Heart left ventricle (tissue), 16 donors: ENCODE results near the gene COBL. TPM values are rescaled to one million over a fixed set of nuclear protein-coding genes. Genes with fewer than 3 reads are reported as not detected.

Experiments
- ATAC-seq, 4 donors: fragments of 200-7000 bp; cut with Tn5 transposase; one replicate each; pipeline ENCODE4 v1.9.1; 2020 to 2022; ENCODE audit warnings: moderate library complexity in 4 of 4, mild to moderate bottlenecking in 3 of 4, moderate number of reproducible peaks in 1 of 4
- DNase-seq, 5 donors: peaks; one replicate each; pipeline ENCODE4 v3.0.0-alpha.2; 2020
- H3K27ac ChIP-seq, 12 donors: fragments of 200-600 bp; sonication (generic) in 4 of 12; one replicate each; pipeline versions ENCODE4 v1.5.0 to v1.8.0; 2016 to 2022; ENCODE audit warnings: mild to moderate bottlenecking in 2 of 12
- H3K27me3 ChIP-seq, 9 donors: fragments of 200-600 bp; sonication (generic) in 2 of 9; one replicate each; pipeline versions ENCODE4 v1.5.1 to v1.8.0; 2016 to 2022; ENCODE audit warnings: mild to moderate bottlenecking in 3 of 9
- H3K36me3 ChIP-seq, 9 donors: fragments of 200-600 bp; sonication (generic) in 2 of 9; one replicate each; pipeline versions ENCODE4 v1.5.0 to v1.8.0; 2018 to 2022; ENCODE audit warnings: mild to moderate bottlenecking in 2 of 9
- H3K4me1 ChIP-seq, 12 donors: fragments of 200-600 bp; sonication (generic) in 4 of 12; one replicate each; pipeline versions ENCODE4 v1.5.0 to v1.8.0; 2016 to 2022; ENCODE audit warnings: mild to moderate bottlenecking in 3 of 12
- H3K4me3 ChIP-seq, 12 donors: fragments of 200-600 bp; sonication (generic) in 4 of 12; one replicate each; pipeline versions ENCODE4 v1.5.0 to v1.8.0; 2017 to 2022; ENCODE audit warnings: mild to moderate bottlenecking in 9 of 12, moderate library complexity in 4 of 12
- H3K9me3 ChIP-seq, 12 donors: fragments of 200-600 bp; sonication (generic) in 4 of 12; one replicate each; pipeline versions ENCODE4 v1.5.0 to v1.8.0; 2016 to 2022; ENCODE audit warnings: mild to moderate bottlenecking in 1 of 12
- POLR2A ChIP-seq, 2 donors: fragments of 450-650 bp; IDR thresholded peaks; one replicate each; pipeline ENCODE4 v1.6.1; 2017; ENCODE audit warnings: antibody characterized with exemption in 2 of 2, mild to moderate bottlenecking in 2 of 2, moderate library complexity in 2 of 2
- WGBS, 4 donors: extraction: QIAGEN DNeasy Blood & Tissue Kit in 2 of 4; methylation state at CpG; one replicate each; pipeline versions ENCODE4 v1.1.5 to v1.1.7; 2013 to 2018; 5-methylcytosine and 5-hydroxymethylcytosine counted together
- intact Hi-C, 10 donors: fragments of 100-400 bp; cut with DNase I; formaldehyde crosslinking; loops; one replicate each; pipeline versions ENCODE4 v1.11.1 to v1.14.2; 2022
- polyA plus RNA-seq, 2 donors: library from polyadenylated mRNA; stranded (reverse); fragments of 200-250 nt; gene quantifications; one replicate each; pipeline ENCODE4 v1.2.3, GENCODE V29; 2013
- total RNA-seq, 9 donors: library from RNA; depleted of rRNA in 2 of 9; stranded (reverse); fragments of >200 nt in 2 of 9; fragmentation: NEBNext Ultra II Directional in 3 of 9; extraction: Animal tissue kit (Norgen Biotek cat#: 25700) in 3 of 9; gene quantifications; one replicate each; pipeline versions ENCODE4 v1.1.0 to v1.2.4, GENCODE V29; 2016 to 2023
- TF ChIP-seq, protein P1 (sequence below), 12 donors: fragments of 200-600 bp; sonication (generic) in 4 of 12; IDR thresholded peaks; one replicate each; pipeline versions ENCODE4 v1.5.0 to v1.8.0; 2018 to 2022; ENCODE audit warnings: antibody characterized with exemption in 12 of 12, mild to moderate bottlenecking in 5 of 12
- donor health status: ischemic (EF 13 %, LVEDD 7.1; RV severe dilation, severe dysfunction).
- donor health status: healthy with polysubstance abuse.
- donor health status: DM: no; HTN: yes; CAD: no.
- donor health status: DM: no; HTN: no; CAD: no.
- donor health status: ischemic (EF 25% LVEDD 6.9; RV normal size, moderate dysfunction).
- donor health status: ischemic (EF 25% LVEDD 5.7; RV mildly dilated, moderate dysfunction).
- donor health status: healthy.
- donor health status: DM: yes; HTN: yes; CAD: no.
- donor health status: ischemic (EF 35%, LVEDD 5.7; RV mildly dilated, moderate dysfunction).
- donor health status: nonischemic (EF 11% LVEDD 7.7; RV severe dilation, severe dysfunction).
- donor health status: DM: yes; HTN: yes; CAD: no.
- donor health status: PGD.
- donor health status: ischemic (EF 29% LVEDD 5.4; RV normal size, mild dysfunction).
- donor health status: nonischemic (EF 23%, LVEDD 6.1; RV moderate dilation, normal function).

Gene COBL
- total and polyA plus RNA-seq, 11 donors = 25.9 to 123 (median 80.4) TPM

GRCh38 chr7:51255536-51256208, 60.9 kb downstream of the COBL start:
- DNase-seq = no peak
- Histone ChIP-seq H3K27me3 (no peaks in the 10 kb centered on the region), H3K4me1 (peaks cover 0 to 36% (median 5%) of the 10 kb centered on the region in 12 donors), H3K4me3 (no peak overlapping the region), H3K27ac (peak overlapping the region in 8 of 12 donors; percentile 37 to 67 (median 50)), H3K36me3 (no peaks in the 10 kb centered on the region), H3K9me3 (no peaks in the 10 kb centered on the region)
- 36 to 58% (median 54%) methylated on average over 5 to 11 of the region's 11 CpGs for WGBS, 4 donors
- intact Hi-C loops = loop anchor here in 3 of 10 donors (5.0 to 10.0 kb wide), 3 partner anchors 99 to 109 kb away; no protein-coding TSS in a partner anchor
- TF ChIP-seq, protein P1, sequence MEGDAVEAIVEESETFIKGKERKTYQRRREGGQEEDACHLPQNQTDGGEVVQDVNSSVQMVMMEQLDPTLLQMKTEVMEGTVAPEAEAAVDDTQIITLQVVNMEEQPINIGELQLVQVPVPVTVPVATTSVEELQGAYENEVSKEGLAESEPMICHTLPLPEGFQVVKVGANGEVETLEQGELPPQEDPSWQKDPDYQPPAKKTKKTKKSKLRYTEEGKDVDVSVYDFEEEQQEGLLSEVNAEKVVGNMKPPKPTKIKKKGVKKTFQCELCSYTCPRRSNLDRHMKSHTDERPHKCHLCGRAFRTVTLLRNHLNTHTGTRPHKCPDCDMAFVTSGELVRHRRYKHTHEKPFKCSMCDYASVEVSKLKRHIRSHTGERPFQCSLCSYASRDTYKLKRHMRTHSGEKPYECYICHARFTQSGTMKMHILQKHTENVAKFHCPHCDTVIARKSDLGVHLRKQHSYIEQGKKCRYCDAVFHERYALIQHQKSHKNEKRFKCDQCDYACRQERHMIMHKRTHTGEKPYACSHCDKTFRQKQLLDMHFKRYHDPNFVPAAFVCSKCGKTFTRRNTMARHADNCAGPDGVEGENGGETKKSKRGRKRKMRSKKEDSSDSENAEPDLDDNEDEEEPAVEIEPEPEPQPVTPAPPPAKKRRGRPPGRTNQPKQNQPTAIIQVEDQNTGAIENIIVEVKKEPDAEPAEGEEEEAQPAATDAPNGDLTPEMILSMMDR (IDR thresholded peaks at IDR 0.05) = no peak
- no peak for TF ChIP-seq POLR2A (IDR thresholded peaks at IDR 0.05)
- peak; percentile 37 to 56 (median 54) for ATAC-seq

DNA sequence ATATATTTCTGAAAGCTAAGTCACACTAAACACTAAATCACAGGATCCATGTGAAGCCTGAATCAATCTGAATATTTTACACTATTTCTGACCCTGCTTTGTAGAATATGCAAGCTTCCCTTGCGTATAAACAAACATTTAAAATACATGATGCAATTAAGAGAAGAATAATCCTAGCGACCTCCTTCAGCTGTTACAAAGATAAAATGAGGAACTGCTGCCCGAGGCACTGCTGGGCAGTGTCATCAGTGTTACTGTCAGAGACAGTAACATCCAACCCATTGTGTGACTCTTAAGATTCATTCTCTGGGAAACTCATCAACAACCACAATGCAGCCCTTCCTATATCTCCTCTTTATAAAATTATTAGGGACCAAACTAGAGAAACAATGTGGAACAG, 61.6 kb downstream of the COBL start:
- Histone ChIP-seq H3K27me3 (no peaks in the 10 kb centered on the region), H3K27ac (peak overlapping the region in 6 of 12 donors; percentile 37 to 67 (median 54)), H3K9me3 (no peaks in the 10 kb centered on the region), H3K36me3 (no peaks in the 10 kb centered on the region), H3K4me1 (peaks cover 0 to 32% (median 5%) of the 10 kb centered on the region in 12 donors), H3K4me3 (no peak overlapping the region)
- 73 to 85% (median 80%) methylated on average over 3 of the region's 3 CpGs for WGBS, 4 donors
- no peak for TF ChIP-seq POLR2A (IDR thresholded peaks at IDR 0.05)
- TF ChIP-seq, protein P1 (IDR thresholded peaks at IDR 0.05) = no peak
- DNase-seq = no peak
- no peak for ATAC-seq
- intact Hi-C loops = loop anchor here in 3 of 10 donors (5.0 to 10.0 kb wide), 3 partner anchors 100 to 110 kb away; no protein-coding TSS in a partner anchor

DNA sequence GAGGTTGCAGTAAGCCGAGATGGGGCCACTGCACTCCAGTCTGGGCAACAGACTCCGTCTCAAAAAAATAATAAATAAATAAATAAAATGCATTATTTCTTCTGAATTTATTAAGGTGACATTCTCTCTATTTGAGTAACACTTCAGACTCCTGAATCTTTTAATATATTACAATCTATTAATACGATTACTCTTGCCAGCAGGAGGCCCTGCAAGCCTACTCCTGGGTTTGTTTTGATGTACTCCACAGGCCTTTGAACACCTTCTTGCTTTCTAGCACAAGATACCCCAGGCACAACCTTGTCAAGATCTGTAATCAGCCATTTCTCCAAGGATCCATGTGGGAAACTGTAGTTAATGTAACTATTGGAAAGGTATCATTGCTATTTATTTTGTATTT, 63.5 kb downstream of the COBL start:
- no peak overlapping the region for H3K27ac ChIP-seq
- TF ChIP-seq, protein P1 (IDR thresholded peaks at IDR 0.05) = peak in 5 of 12 donors; percentile 7 to 32 (median 21)
- no peak for TF ChIP-seq POLR2A (IDR thresholded peaks at IDR 0.05)
- H3K4me3 ChIP-seq = no peak overlapping the region
- intact Hi-C loops = loop anchor here in 6 of 10 donors (5.0 to 10.0 kb wide), 5 partner anchors 64 to 114 kb away; partner anchors contain the start of gene COBL (in 1 of the 6)
- H3K27me3 ChIP-seq = no peaks in the 10 kb centered on the region
- H3K36me3 ChIP-seq = no peaks in the 10 kb centered on the region
- ATAC-seq (no peak), DNase-seq (no peak)
- peaks cover 0 to 37% (median 5%) of the 10 kb centered on the region in 12 donors for H3K4me1 ChIP-seq
- whole genome bisulfite sequencing, 4 donors = 79 to 89% (median 87%) methylated on average over 3 of the region's 3 CpGs
- H3K9me3 ChIP-seq = no peaks in the 10 kb centered on the region

DNA sequence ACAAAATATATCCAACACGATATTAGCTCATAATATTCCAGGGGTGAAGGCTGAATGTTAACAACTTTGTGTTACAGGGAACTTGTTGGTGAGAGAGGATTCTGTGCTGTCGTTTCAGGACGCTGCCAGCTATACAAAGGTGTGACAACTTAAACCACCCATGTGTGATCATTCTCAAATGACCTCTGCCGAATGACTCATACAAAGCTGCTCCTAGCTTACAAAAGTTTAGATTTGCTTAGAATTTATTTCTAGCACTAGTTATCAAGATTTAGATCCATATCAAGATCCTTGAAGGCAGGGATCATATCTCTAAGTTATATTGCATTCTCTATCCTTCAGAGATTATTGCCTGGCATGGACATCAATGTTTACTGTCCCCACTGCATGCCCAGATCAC, 65.3 kb downstream of the COBL start:
- ATAC-seq (peak in 1 of 4 donors; percentile 36), DNase-seq (no peak)
- no peaks in the 10 kb centered on the region for H3K9me3 ChIP-seq
- H3K4me1 ChIP-seq = peaks cover 0 to 38% (median 4%) of the 10 kb centered on the region in 12 donors
- intact Hi-C loops = loop anchor here in 6 of 10 donors (5.0 to 10.0 kb wide), 5 partner anchors 66 to 116 kb away; partner anchors contain the start of gene COBL (in 1 of the 6)
- H3K4me3 ChIP-seq = no peak overlapping the region
- H3K27me3 ChIP-seq = no peaks in the 10 kb centered on the region
- WGBS, 4 donors = 49 to 59% (median 52%) methylated on average over 4 of the region's 4 CpGs
- no peaks in the 10 kb centered on the region for H3K36me3 ChIP-seq
- TF ChIP-seq, protein P1 (IDR thresholded peaks at IDR 0.05) = no peak
- TF ChIP-seq POLR2A (IDR thresholded peaks at IDR 0.05) = no peak
- H3K27ac ChIP-seq = peak overlapping the region in 1 of 12 donors; percentile 5
